Keratinocyte (primary cell): Measurements from ENCODE around the gene TMUB2.

Source experiments
- CTCF ChIP-seq, 3 experiments: IDR thresholded peaks in 1 of 3; conservative IDR thresholded peaks in 1 of 3; optimal IDR thresholded peaks in 1 of 3; 2 replicates in 2 of 3; 3 replicates in 1 of 3; pipeline versions ENCODE3 to v1.5.1; 2011; ENCODE audit warnings: low read length in 3 of 3, mild to moderate bottlenecking in 3 of 3, moderate library complexity in 2 of 3, control low read depth in 1 of 3, inconsistent platforms in 1 of 3; ENCODE audit not compliant: insufficient read depth in 2 of 3; ENCODE audit errors: extremely low read depth in 1 of 3
- EZH2 ChIP-seq: IDR thresholded peaks from one replicate; pipeline ENCODE4 v1.6.1; 2012; ENCODE audit warnings: inconsistent platforms, mild to moderate bottlenecking, low read length, moderate library complexity

GRCh38 chr17:44159519-44160210 lies 27.1 kb upstream of the TMUB2 start:
- no peak for TF ChIP-seq CTCF (optimal IDR thresholded peaks at IDR 0.05 in 1 of 3, IDR thresholded peaks at IDR 0.05 in 1 of 3, conservative IDR thresholded peaks at IDR 0.05 in 1 of 3; ENCODE audit: extremely low read depth in 1 of 3, insufficient read depth in 2 of 3, low read length in 3 of 3)
- no peak for TF ChIP-seq EZH2
